Gastrocnemius medialis (tissue), 4 donors: Measurements from ENCODE around the gene MYB. TPM values are rescaled to one million over a fixed set of nuclear protein-coding genes. Genes with fewer than 3 reads are reported as not detected.

Experiments
- ATAC-seq, 2 donors: fragments of 150-250 bp; one replicate each; pipeline ENCODE4 v1.9.1; 2016
- DNase-seq, 2 donors: peaks; one replicate each; pipeline ENCODE4 v3.0.0-alpha.2; 2019
- H3K27ac ChIP-seq, 4 donors: fragments of 200-600 bp; sonication (generic); 1 replicate in 1 of 4; 2 replicates in 3 of 4; pipeline ENCODE4 v1.5.1; 2016 to 2018; ENCODE audit warnings: mild to moderate bottlenecking in 2 of 4, moderate library complexity in 1 of 4
- H3K27me3 ChIP-seq, 3 donors: fragments of 200-600 bp; sonication (generic) in 2 of 3; 1 replicate in 1 of 3; 2 replicates in 2 of 3; pipeline versions ENCODE4 v1.5.1 to v1.6.0; 2016 to 2019; ENCODE audit warnings: mild to moderate bottlenecking in 1 of 3, moderate library complexity in 1 of 3
- H3K36me3 ChIP-seq, 2 donors: fragments of 200-600 bp; sonication (generic) in 1 of 2; one replicate each; pipeline ENCODE4 v1.5.1; 2017 to 2018
- H3K4me1 ChIP-seq, 2 donors: fragments of 200-600 bp; sonication (generic) in 1 of 2; one replicate each; pipeline ENCODE4 v1.5.1; 2016 to 2017; ENCODE audit warnings: mild to moderate bottlenecking in 2 of 2
- H3K4me3 ChIP-seq, 4 donors: fragments of 200-600 bp; sonication (generic) in 3 of 4; 1 replicate in 1 of 4; 2 replicates in 3 of 4; pipeline ENCODE4 v1.5.1; 2016 to 2019; ENCODE audit warnings: mild to moderate bottlenecking in 2 of 4
- H3K9me3 ChIP-seq, 3 donors: fragments of 200-600 bp; sonication (generic) in 2 of 3; 1 replicate in 1 of 3; 2 replicates in 2 of 3; pipeline ENCODE4 v1.5.1; 2016 to 2019
- CTCF ChIP-seq, 5 experiments: fragments of 450-650 bp in 3 of 5; fragments of 200-600 bp in 2 of 5; sonication (generic) in 2 of 5; IDR thresholded peaks in 4 of 5; conservative IDR thresholded peaks in 1 of 5; 1 replicate in 4 of 5; 2 replicates in 1 of 5; pipeline ENCODE4 v1.5.1; 2016 to 2019; ENCODE audit warnings: antibody characterized with exemption in 5 of 5, mild to moderate bottlenecking in 3 of 5, moderate library complexity in 3 of 5
- POLR2A ChIP-seq, 2 donors: fragments of 450-650 bp; IDR thresholded peaks; one replicate each; pipeline ENCODE4 v1.6.1; 2017; ENCODE audit warnings: antibody characterized with exemption in 2 of 2, mild to moderate bottlenecking in 2 of 2, moderate library complexity in 2 of 2
- in situ Hi-C, 4 donors: fragments of 200-750 bp; cut with MboI; loops; one replicate each; pipeline versions ENCODE4 v1.15.0 to v1.8.0; 2017; ENCODE audit warnings: low sequenced_read_pairs in 4 of 4
- intact Hi-C: fragments of 100-400 bp; cut with DNase I; formaldehyde crosslinking; loops from one replicate; pipeline ENCODE4 v1.15.1; 2023; ENCODE audit warnings: low total_unique reads
- total RNA-seq, 4 donors: library from RNA; depleted of rRNA; stranded (reverse); fragments of >200 nt; gene quantifications; one replicate each; pipeline versions ENCODE4 v1.1.0 to v1.2.3, GENCODE V29; 2016

Gene MYB
- total RNA-seq, 4 donors from 2014 or later = 0.13 to 0.16 (median 0.15) TPM; not detected in 1

DNA sequence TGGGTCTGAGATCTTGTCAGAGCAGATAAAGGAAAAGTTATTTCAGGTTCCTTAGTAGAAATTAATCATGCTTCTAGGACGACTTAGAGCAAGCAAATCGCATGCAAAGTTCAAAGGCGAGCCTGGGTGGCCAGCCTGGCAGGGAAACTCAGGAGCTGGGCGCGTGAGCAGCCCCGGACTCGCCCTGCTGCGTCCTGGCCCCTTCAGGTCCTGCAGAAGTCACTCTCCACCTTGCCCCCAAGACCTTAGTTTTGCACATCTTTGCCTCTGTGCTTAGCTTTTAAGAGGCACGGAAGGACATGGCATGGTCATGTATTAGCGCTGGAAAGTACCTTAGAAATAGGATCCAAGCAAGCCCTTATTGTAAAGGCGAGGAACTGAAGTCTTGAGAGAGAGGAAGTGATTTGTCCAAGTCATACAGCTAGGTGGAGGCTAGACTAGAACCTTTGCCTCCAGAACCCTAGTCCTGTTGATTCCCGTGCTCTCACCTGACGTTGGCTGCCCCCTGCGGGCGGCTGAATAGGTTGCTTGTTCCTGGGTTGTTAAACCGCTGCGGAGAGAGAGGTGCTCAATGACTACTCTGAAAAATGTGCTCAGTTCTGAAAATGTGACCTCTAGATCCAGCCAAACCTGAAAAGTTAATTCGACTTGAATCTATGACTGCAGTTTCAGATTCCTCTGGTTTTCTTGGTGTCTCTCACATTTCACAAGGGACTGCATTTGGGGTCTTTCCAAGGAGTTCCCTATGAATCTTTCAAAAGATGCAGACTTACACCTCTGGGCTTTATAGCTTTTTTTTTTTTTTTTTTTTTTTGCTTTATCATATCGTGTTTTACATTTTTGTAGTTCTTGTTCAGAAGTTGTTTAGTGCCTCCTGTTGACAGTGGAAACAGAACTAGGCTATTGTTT is 2.7 kb downstream of the MYB start:
- in situ Hi-C loops (no loop called here), intact Hi-C loops (no loop called here)
- TF ChIP-seq CTCF (IDR thresholded peaks at IDR 0.05 in 4 of 5, conservative IDR thresholded peaks at IDR 0.05 in 1 of 5) (peak in 1 of 5 experiments; percentile 26), POLR2A (IDR thresholded peaks at IDR 0.05) (no peak)
- H3K9me3 ChIP-seq = no peaks in the 10 kb centered on the region
- H3K27ac ChIP-seq = no peak overlapping the region
- ATAC-seq (no peak), DNase-seq (no peak)
- peak overlapping the region in 3 of 4 donors; percentile 47 to 62 (median 58) for H3K4me3 ChIP-seq
- peaks cover 35 to 49% (median 45%) of the 10 kb centered on the region in 3 donors for H3K27me3 ChIP-seq
- peaks cover 22 to 28% of the 10 kb centered on the region in 2 donors for H3K4me1 ChIP-seq
- H3K36me3 ChIP-seq = no peaks in the 10 kb centered on the region

DNA sequence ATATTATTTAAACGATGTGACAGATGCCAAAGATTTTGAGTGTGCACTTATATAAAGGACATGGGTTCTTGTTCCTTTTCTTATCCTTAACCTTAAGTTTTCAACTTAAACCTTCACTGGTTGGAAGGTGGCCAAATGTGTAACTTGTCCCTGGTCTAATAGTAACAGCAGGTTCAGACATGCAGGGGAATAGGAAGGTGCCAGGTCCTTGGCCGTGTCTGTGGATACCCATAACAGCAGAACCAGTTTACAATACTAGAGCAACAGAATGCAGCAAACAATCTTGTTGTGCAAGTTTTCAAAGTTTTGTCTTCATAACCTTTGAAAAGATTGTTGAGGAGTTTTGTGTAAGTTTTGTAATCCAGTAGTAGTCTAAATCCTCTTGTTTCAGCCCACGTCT is 4.4 kb downstream of the MYB start:
- DNase-seq = no peak

GRCh38 chr6:135186255-135186654 is 5.1 kb downstream of the MYB start:
- Histone ChIP-seq H3K4me3 (no peak overlapping the region), H3K9me3 (no peaks in the 10 kb centered on the region), H3K4me1 (peaks cover 31 to 38% of the 10 kb centered on the region in 2 donors), H3K36me3 (no peaks in the 10 kb centered on the region), H3K27me3 (peaks cover 35 to 49% (median 45%) of the 10 kb centered on the region in 3 donors), H3K27ac (no peak overlapping the region)
- intact Hi-C loops = no loop called here
- ATAC-seq = no peak
- TF ChIP-seq CTCF (IDR thresholded peaks at IDR 0.05 in 4 of 5, conservative IDR thresholded peaks at IDR 0.05 in 1 of 5) (no peak), POLR2A (IDR thresholded peaks at IDR 0.05) (no peak)
- DNase-seq = no peak
- in situ Hi-C loops = no loop called here

More for the DNA sequence above, 4.4 kb downstream of the MYB start:
- Histone ChIP-seq H3K4me3 (no peak overlapping the region), H3K36me3 (no peaks in the 10 kb centered on the region), H3K27ac (no peak overlapping the region), H3K9me3 (no peaks in the 10 kb centered on the region), H3K4me1 (peaks cover 31 to 38% of the 10 kb centered on the region in 2 donors), H3K27me3 (peaks cover 35 to 49% (median 45%) of the 10 kb centered on the region in 3 donors)
- intact Hi-C loops = no loop called here
- TF ChIP-seq POLR2A (IDR thresholded peaks at IDR 0.05) (no peak), CTCF (IDR thresholded peaks at IDR 0.05 in 4 of 5, conservative IDR thresholded peaks at IDR 0.05 in 1 of 5) (no peak)
- no peak for ATAC-seq
- in situ Hi-C loops = no loop called here

DNA sequence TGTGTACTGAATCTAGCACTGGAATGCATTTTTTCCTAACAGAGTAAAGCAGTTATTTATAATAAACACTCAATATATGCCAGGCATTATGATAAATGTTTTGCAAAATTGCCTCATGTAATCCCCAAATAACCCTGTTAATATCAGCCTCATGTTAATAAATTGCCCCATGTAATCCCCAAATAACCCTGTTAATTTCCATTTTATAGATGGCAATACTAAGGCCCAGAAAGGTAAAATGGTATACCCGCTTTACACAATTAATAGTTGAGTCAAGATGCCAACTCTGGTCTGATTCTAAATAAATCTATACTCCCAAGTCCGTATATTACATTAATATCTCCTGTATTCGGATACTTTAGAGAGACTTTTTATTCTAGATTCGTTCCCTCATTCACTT is 6.3 kb downstream of the MYB start:
- no peak for ATAC-seq
- Histone ChIP-seq H3K4me1 (peaks cover 24 to 29% of the 10 kb centered on the region in 2 donors), H3K27me3 (peaks cover 35 to 44% (median 41%) of the 10 kb centered on the region in 3 donors), H3K36me3 (no peaks in the 10 kb centered on the region), H3K9me3 (no peaks in the 10 kb centered on the region), H3K4me3 (no peak overlapping the region), H3K27ac (no peak overlapping the region)
- DNase-seq = no peak
- TF ChIP-seq CTCF (IDR thresholded peaks at IDR 0.05 in 4 of 5, conservative IDR thresholded peaks at IDR 0.05 in 1 of 5) = no peak
- TF ChIP-seq POLR2A (IDR thresholded peaks at IDR 0.05) = no peak
- intact Hi-C loops = no loop called here
- in situ Hi-C loops = no loop called here
